ENCODE data around the gene PELI3.

DNA sequence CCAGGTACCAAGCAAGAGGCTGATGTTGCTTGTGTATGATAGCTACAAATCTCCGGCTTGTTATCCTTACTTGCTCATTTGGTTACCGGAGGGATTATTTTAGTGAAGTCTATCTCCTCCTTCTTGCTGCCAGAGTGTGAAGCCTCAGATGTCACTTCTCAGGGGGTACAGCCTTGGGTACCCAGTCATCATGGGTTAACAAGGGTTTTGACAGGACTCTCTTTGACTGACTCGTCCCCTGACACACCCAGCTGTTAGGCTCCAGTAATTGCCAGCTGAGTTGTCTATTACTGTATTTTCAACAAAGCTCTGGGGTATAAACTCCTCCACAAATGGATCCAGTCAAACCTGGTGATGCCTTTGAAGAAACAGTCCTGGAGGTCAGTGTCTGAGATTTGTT is 11.9 kb upstream of the PELI3 start:
- TF ChIP-seq, protein P1, sequence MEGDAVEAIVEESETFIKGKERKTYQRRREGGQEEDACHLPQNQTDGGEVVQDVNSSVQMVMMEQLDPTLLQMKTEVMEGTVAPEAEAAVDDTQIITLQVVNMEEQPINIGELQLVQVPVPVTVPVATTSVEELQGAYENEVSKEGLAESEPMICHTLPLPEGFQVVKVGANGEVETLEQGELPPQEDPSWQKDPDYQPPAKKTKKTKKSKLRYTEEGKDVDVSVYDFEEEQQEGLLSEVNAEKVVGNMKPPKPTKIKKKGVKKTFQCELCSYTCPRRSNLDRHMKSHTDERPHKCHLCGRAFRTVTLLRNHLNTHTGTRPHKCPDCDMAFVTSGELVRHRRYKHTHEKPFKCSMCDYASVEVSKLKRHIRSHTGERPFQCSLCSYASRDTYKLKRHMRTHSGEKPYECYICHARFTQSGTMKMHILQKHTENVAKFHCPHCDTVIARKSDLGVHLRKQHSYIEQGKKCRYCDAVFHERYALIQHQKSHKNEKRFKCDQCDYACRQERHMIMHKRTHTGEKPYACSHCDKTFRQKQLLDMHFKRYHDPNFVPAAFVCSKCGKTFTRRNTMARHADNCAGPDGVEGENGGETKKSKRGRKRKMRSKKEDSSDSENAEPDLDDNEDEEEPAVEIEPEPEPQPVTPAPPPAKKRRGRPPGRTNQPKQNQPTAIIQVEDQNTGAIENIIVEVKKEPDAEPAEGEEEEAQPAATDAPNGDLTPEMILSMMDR (IDR thresholded peaks at IDR 0.05) = no peak
- no peak for TF ChIP-seq ZFX (IDR thresholded peaks at IDR 0.05; ENCODE audit: borderline replicate concordance)
